HG03571 (cell line): Measurements from ENCODE around the gene L1CAM.

Source experiments
- ATAC-seq: cut with Tn5 transposase; IDR thresholded peaks from one replicate; pipeline ENCODE4 v1.9.1; 2021; ENCODE audit not compliant: unreplicated experiment

Gene L1CAM

DNA sequence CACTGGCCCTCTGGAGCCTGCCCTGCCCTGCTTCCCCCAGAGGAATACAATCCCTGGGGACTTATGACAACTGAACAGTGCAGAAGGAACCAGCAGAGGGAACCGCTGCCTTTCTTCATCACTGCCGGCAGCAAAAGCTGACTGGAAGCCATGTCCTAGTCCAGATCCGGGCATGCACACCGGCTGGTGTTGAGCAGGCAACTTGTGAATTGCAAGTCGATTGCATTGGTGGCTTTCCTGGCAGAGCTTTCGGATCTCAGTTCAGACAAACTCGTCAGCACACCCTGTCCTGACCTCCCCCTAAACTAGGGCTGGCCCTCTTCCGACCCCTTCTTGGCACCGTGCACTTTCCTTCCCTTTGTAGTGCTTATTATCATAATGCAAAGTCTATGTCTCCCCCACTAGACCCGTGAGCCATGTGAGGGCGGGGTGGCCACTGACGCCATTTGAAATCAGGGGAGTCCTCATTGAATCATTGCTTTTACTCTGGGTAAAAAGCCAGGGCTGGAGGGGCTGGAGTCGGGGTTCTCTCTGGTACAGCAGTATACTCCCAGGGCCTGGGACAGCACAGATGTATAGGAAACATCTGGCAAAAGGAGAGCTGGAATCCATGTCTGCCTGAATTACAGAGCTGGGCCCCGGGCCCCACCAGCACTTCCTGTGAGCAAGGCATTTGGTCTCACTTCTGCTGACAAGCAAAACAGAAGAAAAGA, 38.3 kb upstream of the L1CAM start:
- ATAC-seq: no peak

GRCh38 chrX:153922932-153923857, 37.2 kb upstream of the L1CAM start:
- ATAC-seq: no peak

GRCh38 chrX:153921511-153922446, 35.8 kb upstream of the L1CAM start:
- ATAC-seq: no peak

GRCh38 chrX:153921070-153921469, 35.1 kb upstream of the L1CAM start:
- ATAC-seq: no peak

DNA sequence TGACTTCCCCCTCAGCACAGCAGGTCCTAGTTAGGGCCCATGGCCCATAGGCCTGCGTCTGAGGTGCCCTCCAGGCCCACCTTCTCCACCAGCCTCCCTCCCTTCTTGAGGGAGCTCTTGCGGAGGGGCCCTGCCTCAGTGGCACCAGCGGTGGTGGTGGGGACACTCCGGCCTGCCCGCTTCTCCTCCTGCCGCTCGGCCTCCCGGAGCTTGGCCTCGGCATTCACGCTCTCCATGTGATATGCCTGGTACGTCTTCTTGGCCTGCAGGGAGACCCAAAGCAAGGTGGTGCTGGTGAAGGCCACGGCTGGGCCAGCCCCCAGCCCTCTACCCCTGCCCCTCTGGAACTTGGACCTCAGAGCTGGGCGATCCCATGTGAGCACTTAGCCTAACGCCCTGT, 34.6 kb upstream of the L1CAM start:
- ATAC-seq: no peak

DNA sequence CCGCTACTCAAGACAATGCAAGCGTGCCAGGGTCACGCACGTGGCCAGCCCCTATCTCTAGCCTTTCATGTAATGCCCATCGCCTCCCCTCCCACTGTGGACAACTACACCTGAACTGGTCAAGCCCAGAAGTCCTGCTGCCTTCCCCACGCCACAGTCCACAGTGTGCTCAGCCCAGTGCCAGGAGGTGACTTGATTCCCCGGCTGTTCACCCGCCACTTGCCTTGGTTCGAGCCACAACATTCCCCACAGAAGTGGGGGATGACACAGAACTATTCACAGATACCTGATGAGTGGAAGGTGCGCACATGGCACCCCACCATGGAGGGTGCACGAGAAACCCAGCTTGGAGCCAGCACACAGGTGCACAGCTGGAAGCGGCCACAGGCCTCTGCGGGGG, 33.3 kb upstream of the L1CAM start:
- no peak for ATAC-seq

- no peak for ATAC-seq
These were observed 31.9 kb upstream of the L1CAM start for GRCh38 chrX:153917869-153918268.

DNA sequence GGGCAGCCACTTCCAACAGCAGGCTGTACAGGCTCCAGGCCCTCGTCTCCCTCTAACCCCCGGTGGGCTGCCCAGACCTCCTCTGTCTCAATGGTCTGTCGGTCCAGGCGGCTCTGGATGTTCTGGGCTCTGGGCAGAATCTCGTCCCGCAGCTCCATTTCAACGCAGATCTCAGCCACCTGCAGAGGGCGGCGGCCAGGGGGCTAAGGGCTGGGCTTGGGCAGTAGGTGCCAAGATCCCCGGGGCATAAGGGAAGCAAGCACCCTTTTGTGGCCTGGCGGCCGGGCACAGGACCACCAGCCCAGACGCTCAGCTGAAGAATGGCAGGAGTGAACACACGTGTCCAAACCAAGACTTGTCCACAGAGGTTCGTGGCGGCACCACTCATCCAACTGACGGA, 27.7 kb upstream of the L1CAM start:
- ATAC-seq: no peak

- no peak for ATAC-seq
These were observed 27.2 kb upstream of the L1CAM start for GRCh38 chrX:153913211-153913610.

- ATAC-seq: no peak
These were observed 25.8 kb upstream of the L1CAM start for GRCh38 chrX:153911798-153912197.

GRCh38 chrX:153910446-153910845, 24.5 kb upstream of the L1CAM start:
- no peak for ATAC-seq

- ATAC-seq: no peak
These were observed 24.0 kb upstream of the L1CAM start for GRCh38 chrX:153909980-153910360.

DNA sequence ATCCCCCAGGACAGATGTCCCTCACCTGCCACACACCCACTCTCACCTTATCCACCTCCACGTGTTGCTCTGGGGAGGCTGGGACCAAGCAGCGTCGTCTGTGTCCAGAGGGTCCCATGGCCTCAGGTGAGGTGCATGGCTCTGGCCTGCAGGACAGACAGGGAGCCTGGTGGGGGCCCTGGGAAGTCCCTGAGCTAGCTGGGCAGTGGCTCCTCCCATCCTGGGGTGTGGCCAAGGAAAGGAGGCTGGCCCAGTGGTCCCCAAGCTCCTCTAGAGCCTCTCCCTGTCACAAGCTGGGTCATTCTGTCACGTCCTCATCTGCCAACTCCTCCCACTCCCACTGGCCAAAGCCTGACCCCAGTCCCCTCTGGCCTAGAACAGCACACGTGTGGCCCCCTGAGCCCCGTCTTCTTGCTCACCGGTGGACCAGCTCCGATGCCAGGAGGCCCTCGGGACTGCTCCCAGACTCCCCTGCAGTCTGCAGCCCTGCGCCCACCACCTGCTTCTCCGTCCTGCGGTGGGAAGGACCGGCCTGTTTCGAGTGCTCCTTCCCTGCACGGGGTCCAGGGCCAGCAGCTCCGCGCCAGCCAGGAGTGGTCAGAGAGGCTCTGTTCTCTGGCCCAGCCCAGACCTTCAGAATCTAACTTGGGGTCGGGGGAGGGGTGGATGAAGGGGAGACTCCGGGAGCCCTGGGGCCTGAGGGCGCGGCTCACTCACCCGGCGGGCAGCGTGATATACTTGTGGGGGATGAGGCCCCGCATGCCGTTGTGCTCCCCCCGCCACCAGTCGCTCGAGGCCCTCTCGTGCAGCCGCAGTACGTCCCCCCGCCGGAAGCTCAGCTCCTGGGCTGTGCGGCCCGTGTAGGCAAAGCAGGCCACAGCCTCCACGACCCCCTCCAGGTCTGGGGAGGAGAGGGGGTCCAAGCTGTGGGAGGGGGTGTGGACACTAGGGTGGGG, 23.3 kb upstream of the L1CAM start:
- no peak for ATAC-seq

GRCh38 chrX:153908219-153908860, 22.4 kb upstream of the L1CAM start:
- no peak for ATAC-seq

- ATAC-seq: no peak
These were observed 21.5 kb upstream of the L1CAM start for GRCh38 chrX:153907456-153907855.

DNA sequence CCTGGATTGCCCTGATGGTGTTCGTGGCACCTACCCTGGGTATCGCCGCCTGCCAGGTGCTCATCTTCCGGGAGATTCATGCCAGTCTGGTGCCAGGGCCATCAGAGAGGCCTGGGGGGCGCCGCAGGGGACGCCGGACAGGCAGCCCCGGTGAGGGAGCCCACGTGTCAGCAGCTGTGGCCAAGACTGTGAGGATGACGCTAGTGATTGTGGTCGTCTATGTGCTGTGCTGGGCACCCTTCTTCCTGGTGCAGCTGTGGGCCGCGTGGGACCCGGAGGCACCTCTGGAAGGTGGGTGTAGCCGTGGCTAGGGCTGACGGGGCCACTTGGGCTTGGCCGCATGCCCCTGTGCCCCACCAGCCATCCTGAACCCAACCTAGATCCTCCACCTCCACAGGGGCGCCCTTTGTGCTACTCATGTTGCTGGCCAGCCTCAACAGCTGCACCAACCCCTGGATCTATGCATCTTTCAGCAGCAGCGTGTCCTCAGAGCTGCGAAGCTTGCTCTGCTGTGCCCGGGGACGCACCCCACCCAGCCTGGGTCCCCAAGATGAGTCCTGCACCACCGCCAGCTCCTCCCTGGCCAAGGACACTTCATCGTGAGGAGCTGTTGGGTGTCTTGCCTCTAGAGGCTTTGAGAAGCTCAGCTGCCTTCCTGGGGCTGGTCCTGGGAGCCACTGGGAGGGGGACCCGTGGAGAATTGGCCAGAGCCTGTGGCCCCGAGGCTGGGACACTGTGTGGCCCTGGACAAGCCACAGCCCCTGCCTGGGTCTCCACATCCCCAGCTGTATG, 20.3 kb upstream of the L1CAM start:
- ATAC-seq: no peak

- no peak for ATAC-seq
These were observed 19.6 kb upstream of the L1CAM start for GRCh38 chrX:153905481-153906095.
